Right ventricle myocardium inferior (tissue), 1 donor: ENCODE data around the gene RASA4. TPM values are rescaled to one million over a fixed set of nuclear protein-coding genes. Genes with fewer than 3 reads are reported as not detected.

Source experiments
- total RNA-seq: library from RNA; stranded (reverse); fragmentation: NEBNext Ultra II Directional; extraction: Animal tissue kit (Norgen Biotek cat#: 25700); gene quantifications from one replicate; pipeline ENCODE4 v1.2.1, GENCODE V29; 2021
- donor health status: DM: no; HTN: yes; CAD: no; lungs with severe emphysema.

The RASA4 gene
- total RNA-seq, 1 donor from 2014 or later, result 17.1 TPM

Other genes with a start within 250 kb of the RASA4 start
- 10.6 TPM for gene PRKRIP1, start 220.4 kb downstream of the RASA4 start, total RNA-seq
- 3.0 TPM for gene ORAI2, start 183.2 kb downstream of the RASA4 start, total RNA-seq
- gene ALKBH4, start 151.9 kb downstream of the RASA4 start, total RNA-seq, result 5.8 TPM
- gene LRWD1, start 151.8 kb downstream of the RASA4 start, total RNA-seq, result 10.0 TPM
- gene POLR2J, start 137.8 kb downstream of the RASA4 start, total RNA-seq, result 49.0 TPM
- gene RASA4B, start 99.0 kb downstream of the RASA4 start, total RNA-seq, result 7.8 TPM
- gene UPK3BL2, start 73.1 kb downstream of the RASA4 start, total RNA-seq, result 2.8 TPM
- gene SPDYE2, start 65.5 kb downstream of the RASA4 start, total RNA-seq, result not detected
- 8.3 TPM for gene POLR2J3, start 44.2 kb downstream of the RASA4 start, total RNA-seq
- 8.4 TPM for gene UPK3BL1, start 26.0 kb upstream of the RASA4 start, total RNA-seq
- not detected for gene SPDYE2B, start 33.6 kb upstream of the RASA4 start, total RNA-seq
- 4.6 TPM for gene POLR2J2, start 54.9 kb upstream of the RASA4 start, total RNA-seq
- gene FAM185A, start 132.2 kb upstream of the RASA4 start, total RNA-seq, result 8.0 TPM